Skin epidermis (tissue), 12 donors: ENCODE measurements around the gene HOXC12.

Experiments
- H3K27ac ChIP-seq, 21 experiments: fragments of 200-600 bp; sonication (generic) in 11 of 21; one replicate each; pipeline ENCODE4 v1.5.0; 2020; ENCODE audit warnings: mild to moderate bottlenecking in 3 of 21, inconsistent platforms in 2 of 21, moderate library complexity in 2 of 21
- H3K4me3 ChIP-seq, 7 experiments: fragments of 200-600 bp; sonication (generic) in 2 of 7; one replicate each; pipeline ENCODE4 v1.5.0; 2020; ENCODE audit warnings: inconsistent platforms in 2 of 7, mild to moderate bottlenecking in 2 of 7, moderate library complexity in 1 of 7

The HOXC12 gene

DNA sequence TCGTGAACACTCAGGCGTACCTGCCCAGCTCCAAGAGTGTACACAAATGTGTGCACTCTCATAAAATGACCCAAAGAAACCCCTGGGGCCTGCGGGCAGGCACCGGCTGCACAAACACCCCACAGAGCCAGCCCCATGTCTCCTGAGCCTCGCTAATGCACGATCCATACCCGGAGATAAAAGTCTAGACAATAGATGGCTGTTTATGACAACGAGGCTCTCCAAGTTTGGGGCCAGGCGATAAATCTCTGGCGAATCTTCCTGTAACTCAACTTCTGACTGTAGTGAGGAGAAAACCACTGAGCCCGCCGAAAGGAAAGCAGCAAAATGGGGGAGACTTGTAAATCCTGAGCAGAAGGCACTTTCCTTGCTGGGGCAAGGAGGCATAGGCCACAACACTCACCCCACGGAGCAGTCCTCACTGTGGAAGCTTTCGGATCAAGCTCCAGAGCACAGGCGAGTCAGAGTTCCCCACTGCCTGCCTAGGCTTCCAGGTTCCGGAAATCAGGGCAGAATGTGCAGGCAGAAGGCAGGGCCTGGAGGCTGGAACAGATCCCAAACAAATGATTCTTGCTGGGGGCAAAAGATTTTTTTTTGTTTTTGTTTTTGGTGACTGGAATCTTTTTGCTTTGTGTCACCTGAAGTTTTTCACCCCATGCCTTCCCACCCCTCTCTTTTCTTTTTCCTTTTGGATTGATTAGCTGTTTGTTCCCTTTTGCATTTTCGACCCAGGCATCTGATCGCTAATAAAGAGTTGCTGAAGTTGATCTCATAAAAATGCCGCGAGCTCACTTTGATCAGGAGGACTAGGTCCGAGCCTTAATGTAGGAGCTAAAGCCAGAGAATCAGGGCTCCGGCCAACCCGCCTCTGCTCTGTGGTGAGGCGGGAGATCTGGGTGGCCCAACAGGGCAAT is 13.8 kb downstream of the HOXC12 start:
- peak overlapping the region in 5 of 21 experiments; percentile 10 to 71 (median 24) for H3K27ac ChIP-seq
- no peak overlapping the region for H3K4me3 ChIP-seq

GRCh38 chr12:53969588-53970259 is 15.0 kb downstream of the HOXC12 start:
- Histone ChIP-seq H3K27ac (no peak overlapping the region), H3K4me3 (no peak overlapping the region)

DNA sequence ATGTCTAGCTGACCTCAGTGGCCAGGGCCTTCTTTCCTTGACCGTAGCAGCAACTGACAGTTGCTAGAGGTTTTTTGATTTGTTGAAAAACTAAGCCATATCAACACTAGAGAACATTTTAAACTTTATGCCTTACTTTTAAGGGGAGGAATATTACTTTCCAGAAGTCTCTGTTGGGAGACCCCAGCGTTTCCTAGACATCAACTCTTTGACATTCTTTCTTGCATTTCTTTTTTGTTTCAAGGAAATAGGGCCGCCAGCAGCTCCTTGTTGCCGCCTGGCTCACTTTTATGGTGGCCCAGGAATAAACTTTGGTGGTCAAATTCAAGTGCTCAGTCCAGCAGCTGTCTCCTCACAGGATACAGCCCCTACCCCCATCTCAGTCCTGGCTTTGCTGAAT is 15.7 kb downstream of the HOXC12 start:
- H3K4me3 ChIP-seq = no peak overlapping the region
- H3K27ac ChIP-seq = no peak overlapping the region

DNA sequence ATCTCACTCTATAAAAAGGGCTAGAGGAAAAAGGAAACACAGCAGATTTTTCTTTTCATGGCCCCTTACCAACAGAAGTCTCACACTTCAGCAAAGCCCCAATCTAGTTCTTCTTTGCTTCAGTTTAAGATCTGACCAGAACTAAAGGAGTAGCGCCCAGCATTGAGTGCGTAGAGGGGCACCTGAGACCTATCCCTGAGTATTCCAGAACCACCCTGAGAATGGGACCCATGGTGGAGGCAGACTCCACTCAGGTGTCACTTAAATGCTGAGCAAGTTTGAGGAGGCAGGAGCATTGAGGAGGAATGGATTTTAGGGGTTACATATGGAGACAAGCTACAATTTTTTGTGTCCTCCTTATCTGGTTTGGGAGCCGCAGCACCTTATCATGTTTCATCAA is 16.4 kb downstream of the HOXC12 start:
- no peak overlapping the region for H3K27ac ChIP-seq
- no peak overlapping the region for H3K4me3 ChIP-seq

DNA sequence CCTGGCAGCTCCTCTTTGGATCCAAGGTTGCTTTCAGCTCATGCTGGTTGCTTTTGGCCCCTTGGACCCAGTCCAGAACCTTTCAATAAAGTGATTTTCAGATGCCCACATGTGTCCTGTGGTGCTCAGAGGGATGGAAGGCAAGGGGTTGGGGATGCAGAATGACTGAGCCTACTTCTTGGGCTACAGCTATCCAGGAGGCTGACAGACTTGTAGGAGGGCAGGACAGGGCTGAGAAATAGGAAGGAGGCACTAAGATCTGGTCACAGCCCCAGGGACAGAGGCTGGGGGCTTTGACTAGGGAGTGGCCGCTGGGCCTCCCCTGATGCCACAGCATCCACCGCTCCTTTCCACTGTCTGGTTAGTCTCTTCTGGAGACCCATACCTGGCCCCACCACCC is 17.0 kb downstream of the HOXC12 start:
- Histone ChIP-seq H3K4me3 (no peak overlapping the region), H3K27ac (no peak overlapping the region)

DNA sequence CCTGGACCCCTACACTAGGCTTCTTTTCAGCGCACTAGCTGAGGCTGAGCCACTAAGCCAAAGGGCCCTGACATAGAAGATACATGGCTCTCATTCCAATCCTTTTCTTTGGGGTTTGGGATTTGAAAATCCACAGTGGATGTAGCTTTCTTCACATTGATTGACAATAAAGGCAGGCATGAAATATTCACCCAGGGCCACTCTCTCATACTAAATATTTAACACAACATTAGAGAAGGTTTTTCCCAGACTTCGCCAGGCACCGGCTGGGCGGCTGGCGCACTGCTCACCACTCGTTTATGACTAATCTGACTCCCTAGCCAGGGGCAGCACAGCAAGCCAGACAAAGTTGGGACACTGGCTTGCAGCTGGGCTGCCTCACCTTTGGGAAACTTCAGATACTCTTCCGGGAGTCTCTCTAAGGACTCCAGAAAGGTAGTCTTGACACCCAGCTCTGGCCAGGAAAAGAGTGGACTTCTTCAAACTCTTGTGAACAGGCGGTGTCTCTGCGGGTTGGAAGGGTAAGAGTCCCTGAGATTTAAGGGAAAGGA is 17.5 kb downstream of the HOXC12 start:
- Histone ChIP-seq H3K4me3 (peak overlapping the region in 1 of 7 experiments; percentile 48), H3K27ac (peak overlapping the region in 4 of 21 experiments; percentile 74 to 90 (median 79))

- H3K4me3 ChIP-seq = peak within 1 kb of the TSS; percentile 15 to 48 (median 30)
- H3K27ac ChIP-seq = peak within 1 kb of the TSS in 15 of 21 experiments; percentile 25 to 90 (median 74)
These were observed 18.1 kb downstream of the HOXC12 start, which contains the start of gene HOXC11 for GRCh38 chr12:53972722-53973235. TSS of gene HOXC11 (plus strand) at chr12:53973126. CDS start at chr12:53973242, 116 bp downstream.

DNA sequence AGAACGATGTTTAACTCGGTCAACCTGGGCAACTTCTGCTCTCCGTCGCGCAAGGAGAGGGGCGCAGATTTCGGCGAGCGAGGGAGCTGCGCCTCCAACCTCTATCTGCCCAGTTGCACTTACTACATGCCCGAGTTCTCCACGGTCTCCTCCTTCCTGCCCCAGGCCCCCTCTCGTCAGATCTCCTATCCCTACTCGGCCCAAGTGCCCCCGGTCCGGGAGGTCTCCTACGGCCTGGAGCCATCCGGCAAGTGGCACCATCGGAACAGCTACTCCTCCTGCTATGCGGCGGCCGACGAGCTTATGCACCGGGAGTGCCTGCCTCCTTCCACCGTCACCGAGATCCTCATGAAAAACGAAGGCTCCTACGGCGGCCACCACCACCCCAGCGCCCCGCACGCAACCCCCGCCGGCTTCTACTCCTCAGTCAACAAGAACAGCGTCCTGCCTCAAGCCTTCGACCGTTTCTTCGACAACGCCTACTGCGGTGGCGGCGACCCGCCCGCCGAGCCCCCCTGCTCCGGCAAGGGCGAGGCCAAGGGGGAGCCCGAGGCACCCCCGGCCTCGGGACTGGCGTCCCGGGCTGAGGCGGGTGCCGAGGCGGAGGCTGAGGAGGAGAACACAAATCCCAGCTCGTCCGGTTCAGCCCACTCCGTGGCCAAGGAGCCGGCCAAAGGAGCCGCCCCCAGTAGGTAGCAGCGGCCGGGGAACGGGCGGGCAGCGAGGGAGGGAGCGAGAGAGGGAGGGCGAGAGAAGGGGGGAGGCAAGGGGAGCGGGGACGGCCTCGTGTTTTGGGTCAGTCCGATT is 18.7 kb downstream of the HOXC12 start:
- Histone ChIP-seq H3K27ac (peak overlapping the region in 15 of 21 experiments; percentile 25 to 90 (median 74)), H3K4me3 (peak overlapping the region; percentile 15 to 48 (median 30))

- H3K4me3 ChIP-seq = peak within 1 kb of the TSS; percentile 15 to 48 (median 30)
- H3K27ac ChIP-seq = peak within 1 kb of the TSS in 15 of 21 experiments; percentile 5 to 90 (median 74)
These were observed 19.7 kb downstream of the HOXC12 start, which contains the start of gene HOTAIR for GRCh38 chr12:53974084-53975063. TSS of gene HOTAIR (minus strand) at chr12:53974954.

GRCh38 chr12:53975064-53975471 is 20.4 kb downstream of the HOXC12 start:
- H3K4me3 ChIP-seq = peak overlapping the region; percentile 15 to 48 (median 30)

DNA sequence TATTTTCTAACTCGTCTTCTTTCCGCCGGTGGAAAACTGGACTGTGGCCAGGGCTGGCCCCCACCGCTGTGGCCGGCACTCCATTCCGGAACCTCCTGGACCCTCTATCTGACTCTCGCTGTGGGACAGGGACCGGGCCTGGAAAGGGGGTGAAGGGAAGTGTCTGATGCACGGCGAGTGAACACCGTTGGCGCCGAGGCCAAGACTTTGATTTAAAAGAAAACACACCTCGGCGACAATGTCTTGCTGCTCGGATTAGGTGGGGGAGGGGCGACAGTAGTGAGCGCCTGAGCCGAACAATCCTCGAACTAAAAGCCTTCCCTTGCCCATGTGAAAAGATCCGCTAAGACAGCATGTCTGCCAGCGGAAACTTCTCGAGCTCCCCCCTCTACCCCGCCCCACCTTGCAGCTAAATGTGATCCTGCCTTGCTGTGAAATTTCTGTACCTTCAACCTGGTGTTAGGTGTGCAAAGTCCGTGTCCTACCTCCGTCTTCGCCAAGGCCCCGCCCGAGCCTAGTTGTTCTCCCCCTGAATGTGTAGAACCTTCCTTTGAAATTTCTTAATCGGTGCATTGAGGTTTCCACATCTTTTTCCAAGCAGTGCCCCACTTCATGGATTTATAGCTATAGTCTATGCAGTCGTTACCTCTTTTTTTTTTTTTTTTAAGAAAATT is 20.9 kb downstream of the HOXC12 start:
- Histone ChIP-seq H3K27ac (peak overlapping the region in 2 of 21 experiments; percentile 38 to 90), H3K4me3 (peak overlapping the region in 2 of 7 experiments; percentile 30 to 41)

More at GRCh38 chr12:53975064-53975471, 20.4 kb downstream of the HOXC12 start:
- H3K27ac ChIP-seq = peak overlapping the region in 11 of 21 experiments; percentile 47 to 90 (median 78)

DNA sequence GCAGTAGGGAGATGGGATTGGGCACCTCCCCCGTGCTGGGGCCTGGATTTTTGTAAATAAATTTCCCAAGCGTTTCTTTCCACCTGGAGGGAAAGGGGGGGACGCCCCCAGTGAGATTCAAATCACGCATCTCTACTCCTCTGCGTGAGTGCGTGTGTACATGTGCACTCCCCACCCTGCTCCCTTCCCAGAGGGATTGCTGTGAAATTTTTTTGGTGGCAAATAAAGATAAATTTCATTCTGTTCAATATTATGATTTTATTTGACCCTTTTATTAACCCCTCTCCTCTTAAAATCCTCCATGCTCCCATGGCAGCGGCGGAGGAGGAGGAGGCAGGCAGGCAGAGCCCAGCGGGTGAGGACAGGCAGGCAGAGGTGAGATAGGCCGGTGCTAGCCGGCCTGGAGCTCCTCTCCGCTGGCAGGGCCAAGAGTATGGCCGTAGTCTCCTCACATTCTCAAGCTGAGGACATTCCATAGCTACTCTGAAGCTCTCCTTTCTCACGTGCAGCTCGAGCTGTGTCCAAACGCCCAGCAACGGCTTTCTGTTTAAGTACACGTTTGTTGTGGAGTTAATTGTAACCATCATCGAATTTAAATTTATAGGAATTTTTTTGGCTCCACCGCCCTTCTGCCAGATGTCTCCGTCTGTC is 21.6 kb downstream of the HOXC12 start:
- peak overlapping the region in 3 of 21 experiments; percentile 38 to 63 (median 45) for H3K27ac ChIP-seq

GRCh38 chr12:53976823-53977595 is 22.3 kb downstream of the HOXC12 start:
- H3K27ac ChIP-seq = peak overlapping the region in 2 of 21 experiments; percentile 45 to 63
- H3K4me3 ChIP-seq = no peak overlapping the region

More for the DNA sequence above, 21.6 kb downstream of the HOXC12 start:
- no peak overlapping the region for H3K4me3 ChIP-seq

DNA sequence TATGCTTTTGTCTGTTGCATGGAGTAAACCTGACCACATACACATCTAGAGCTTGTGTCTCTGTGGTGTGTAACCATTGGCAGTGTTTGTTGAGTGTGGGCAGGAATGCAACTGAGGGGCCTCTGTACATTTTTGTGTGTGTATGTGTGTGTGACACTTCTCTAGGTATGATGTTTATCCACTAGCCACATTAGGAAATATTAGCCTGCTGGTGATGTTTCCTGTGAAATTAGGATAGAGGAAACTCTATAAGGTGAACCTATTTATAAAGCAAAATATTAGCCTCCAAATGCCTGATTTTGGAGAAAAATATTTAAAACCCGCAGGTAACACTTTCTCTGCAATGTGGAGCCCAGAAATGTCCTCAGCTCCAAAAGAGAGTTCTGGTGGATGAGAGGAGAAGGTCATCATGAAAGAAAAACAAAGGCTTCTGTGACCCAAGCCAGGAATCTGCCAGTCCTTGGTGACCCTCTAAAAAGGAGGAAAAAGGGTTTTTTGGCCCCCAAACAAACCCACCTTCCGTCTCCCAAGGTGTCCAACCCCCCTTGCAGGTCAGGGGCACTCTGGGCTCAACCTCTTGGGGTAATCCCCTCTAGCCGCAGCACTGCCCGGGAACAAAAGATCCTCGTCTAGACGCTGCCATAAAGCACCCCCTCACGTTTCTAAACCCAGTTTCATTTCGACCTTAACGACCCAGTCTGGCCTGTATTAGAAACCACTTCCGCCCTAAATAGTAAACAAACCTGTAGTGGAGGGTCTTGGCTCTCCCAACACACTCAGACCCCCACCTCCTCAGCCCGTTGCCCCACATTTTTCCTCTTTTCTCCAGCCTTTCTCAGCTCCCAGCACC is 23.1 kb downstream of the HOXC12 start:
- Histone ChIP-seq H3K4me3 (no peak overlapping the region), H3K27ac (peak overlapping the region in 5 of 21 experiments; percentile 38 to 98 (median 43))
